Glomerular endothelial cell (primary cell): ENCODE results near the gene SLFN5. TPM values are rescaled to one million over a fixed set of nuclear protein-coding genes. Genes with fewer than 3 reads are reported as not detected.
"Not testable (repeated sequence)": the region's sequence is repeated elsewhere in the genome, so short reads cannot be mapped to it uniquely, and the experiment has no call there.

Experiments used
- DNase-seq: peaks from one replicate; pipeline ENCODE4 v3.0.0-alpha.2; 2011; ENCODE audit warnings: low read depth, low spot score; ENCODE audit errors: extremely low read depth
- total RNA-seq: library from RNA; depleted of rRNA; stranded (reverse); fragments of >200 nt; gene quantifications from 2 replicates; pipeline ENCODE4 v1.2.3, GENCODE V29; 2015

Gene SLFN5
- total RNA-seq: 34.3 and 35.3 TPM in 2 replicates

- no peak for DNase-seq
Observed at GRCh38 chr17:35242805-35243560, at the start of gene SLFN5. Gene SLFN5, plus strand, starts transcription at chr17:35243072. Its CDS starts 15,619 bp downstream, at chr17:35258691.

GRCh38 chr17:35194001-35194400 is 48.9 kb upstream of the SLFN5 start, which contains the start of gene SLC35G3:
Gene SLC35G3, minus strand, starts transcription at chr17:35194393. Its CDS starts 86 bp downstream, at chr17:35194307.
- DNase-seq: not testable (repeated sequence)

GRCh38 chr17:35195062-35195461 is 47.8 kb upstream of the SLFN5 start:
- not testable (repeated sequence) for DNase-seq

GRCh38 chr17:35202582-35202981 is 40.3 kb upstream of the SLFN5 start:
- not testable (repeated sequence) for DNase-seq

GRCh38 chr17:35210741-35211140 is 32.1 kb upstream of the SLFN5 start:
- DNase-seq: no peak

GRCh38 chr17:35212668-35213067 is 30.2 kb upstream of the SLFN5 start:
- no peak for DNase-seq

GRCh38 chr17:35213412-35213940 is 29.4 kb upstream of the SLFN5 start:
- no peak for DNase-seq

GRCh38 chr17:35214192-35214591 is 28.7 kb upstream of the SLFN5 start:
- no peak for DNase-seq

- DNase-seq: no peak
Observed at GRCh38 chr17:35214631-35215273, 28.1 kb upstream of the SLFN5 start.

GRCh38 chr17:35217107-35217506 is 25.8 kb upstream of the SLFN5 start:
- no peak for DNase-seq

- no peak for DNase-seq
Observed at GRCh38 chr17:35218915-35219314, 24.0 kb upstream of the SLFN5 start.

GRCh38 chr17:35222452-35222851 is 20.4 kb upstream of the SLFN5 start:
- DNase-seq: no peak

- DNase-seq: no peak
Observed at GRCh38 chr17:35224436-35224835, 18.4 kb upstream of the SLFN5 start.

GRCh38 chr17:35227546-35227945 is 15.3 kb upstream of the SLFN5 start:
- DNase-seq: no peak

- no peak for DNase-seq
Observed at GRCh38 chr17:35229638-35230037, 13.2 kb upstream of the SLFN5 start.

- not testable (repeated sequence) for DNase-seq
Observed at GRCh38 chr17:35234315-35234714, 8.6 kb upstream of the SLFN5 start.

- DNase-seq: no peak
Observed at GRCh38 chr17:35235289-35235688, 7.6 kb upstream of the SLFN5 start.

GRCh38 chr17:35235917-35236316 is 7.0 kb upstream of the SLFN5 start:
- DNase-seq: no peak

- DNase-seq: no peak
Observed at GRCh38 chr17:35236821-35237220, 6.1 kb upstream of the SLFN5 start.

- DNase-seq: no peak
Observed at GRCh38 chr17:35238821-35239220, 4.1 kb upstream of the SLFN5 start.

GRCh38 chr17:35239823-35240222 is 3.0 kb upstream of the SLFN5 start:
- no peak for DNase-seq

- DNase-seq: no peak
Observed at GRCh38 chr17:35240861-35241260, 2.0 kb upstream of the SLFN5 start.
